DND-41 (cell line): ENCODE measurements around the gene SLC46A2.

Experiments used
- ATAC-seq: fragments of 200-7000 bp; cut with Tn5 transposase; 3 replicates; pipeline ENCODE4 v1.9.1; 2021; ENCODE audit warnings: low read depth; ENCODE audit not compliant: insufficient read depth
- DNase-seq: peaks from one replicate; pipeline ENCODE4 v3.0.0-alpha.2; 2020
- H2AFZ ChIP-seq: 2 replicates; pipeline ENCODE4 v1.6.0; 2012; ENCODE audit warnings: low read depth, low read length
- H3K27ac ChIP-seq: 2 replicates; pipeline ENCODE4 v1.5.1; 2012; ENCODE audit warnings: low read length, inconsistent platforms
- H3K27me3 ChIP-seq: fragments of 200-600 bp; sonication (generic); 2 replicates; pipeline ENCODE4 v1.6.0; 2012; ENCODE audit warnings: low read length, mild to moderate bottlenecking, inconsistent platforms; ENCODE audit not compliant: insufficient read depth, poor library complexity
- H3K36me3 ChIP-seq: 2 replicates; pipeline ENCODE4 v1.5.1; 2012; ENCODE audit warnings: low read length, inconsistent platforms; ENCODE audit not compliant: insufficient read depth
- H3K4me1 ChIP-seq: 2 replicates; pipeline ENCODE4 v1.5.1; 2012; ENCODE audit warnings: mild to moderate bottlenecking, low read length; ENCODE audit not compliant: insufficient read depth
- H3K4me2 ChIP-seq: 2 replicates; pipeline ENCODE4 v1.6.0; 2012; ENCODE audit warnings: mild to moderate bottlenecking, moderate library complexity, low read length, inconsistent platforms; ENCODE audit not compliant: insufficient read depth
- H3K4me3 ChIP-seq, 2 experiments: fragments of 200-600 bp in 1 of 2; shearing (Covaris generic) in 1 of 2; 2 replicates each; pipeline ENCODE4 v1.5.1; 2012 to 2016; ENCODE audit warnings: inconsistent platforms in 2 of 2, low read length in 2 of 2, mild to moderate bottlenecking in 2 of 2, low read depth in 1 of 2, moderate library complexity in 1 of 2
- H3K79me2 ChIP-seq: 2 replicates; pipeline ENCODE4 v1.6.0; 2012; ENCODE audit warnings: low read length, inconsistent platforms; ENCODE audit not compliant: insufficient read depth
- H3K9ac ChIP-seq: 2 replicates; pipeline ENCODE4 v1.6.0; 2012; ENCODE audit warnings: low read depth, mild to moderate bottlenecking, inconsistent platforms, low read length, moderate library complexity
- H3K9me3 ChIP-seq: 2 replicates; pipeline ENCODE4 v1.5.1; 2012; ENCODE audit warnings: low read length, moderate library complexity, mild to moderate bottlenecking, inconsistent platforms; ENCODE audit not compliant: insufficient read depth, severe bottlenecking
- H4K20me1 ChIP-seq: 2 replicates; pipeline ENCODE4 v1.6.0; 2012; ENCODE audit warnings: low read length; ENCODE audit not compliant: insufficient read depth
- EZH2 ChIP-seq: IDR thresholded peaks from 3 replicates; pipeline ENCODE4 v1.6.1; 2012; ENCODE audit warnings: borderline replicate concordance, low read depth, mild to moderate bottlenecking, moderate library complexity, low read length, inconsistent platforms; ENCODE audit not compliant: severe bottlenecking
- TF ChIP-seq, protein P1 (sequence below): IDR thresholded peaks from 2 replicates; pipeline ENCODE4 v1.5.1; 2012; ENCODE audit warnings: borderline replicate concordance, low read length, moderate library complexity, mild to moderate bottlenecking; ENCODE audit not compliant: poor library complexity, severe bottlenecking; ENCODE audit errors: extremely low read depth

SLC46A2 gene

DNA sequence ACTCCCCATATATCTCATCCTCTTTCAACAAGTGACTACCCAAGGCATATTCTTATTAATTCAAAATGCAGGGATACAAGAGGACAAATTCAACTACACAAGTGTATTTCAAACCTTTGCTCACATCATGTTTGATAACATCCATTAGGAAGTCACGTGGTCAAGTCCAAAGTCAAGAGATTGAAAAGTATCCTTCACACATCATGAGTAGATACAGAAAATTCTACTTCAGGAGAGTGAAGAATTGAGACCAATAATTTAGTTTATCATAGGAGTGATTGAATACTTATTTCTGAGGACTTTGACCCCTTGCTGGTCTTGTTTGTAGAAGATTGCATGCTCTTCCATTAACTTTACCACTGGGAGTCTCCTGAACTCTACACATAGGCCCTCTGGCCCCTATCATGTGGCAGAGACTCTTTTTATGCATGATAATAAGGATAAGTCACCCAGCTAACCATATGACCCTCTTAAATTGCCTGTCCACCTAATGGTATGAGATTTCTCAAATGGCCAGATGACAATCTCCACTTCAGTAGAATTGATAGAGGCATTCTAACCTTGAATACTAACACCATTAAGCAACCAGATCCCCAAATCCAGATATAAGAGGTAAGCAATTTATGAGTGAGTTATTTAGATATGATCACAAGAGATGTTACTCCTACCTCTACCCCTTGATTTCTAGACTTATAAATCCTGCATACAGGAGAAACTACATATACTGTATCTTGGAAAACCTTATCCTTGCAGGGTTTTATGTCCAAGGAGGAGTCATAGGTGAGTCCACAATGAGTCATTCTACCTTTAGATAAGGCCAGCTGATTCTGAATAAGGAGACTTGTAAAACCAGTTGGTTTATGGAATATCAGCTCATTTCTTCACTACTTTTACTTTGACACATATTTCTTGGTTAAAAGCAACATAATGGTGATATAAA is 26.6 kb upstream of the SLC46A2 start:
- Histone ChIP-seq H3K27ac (no peak overlapping the region), H3K9ac (no peak overlapping the region), H3K36me3 (no peaks in the 10 kb centered on the region), H3K27me3 (no peaks in the 10 kb centered on the region), H4K20me1 (no peaks in the 10 kb centered on the region), H3K9me3 (no peaks in the 10 kb centered on the region), H2AFZ (no peak overlapping the region), H3K79me2 (no peaks in the 10 kb centered on the region), H3K4me1 (no peaks in the 10 kb centered on the region), H3K4me2 (no peak overlapping the region), H3K4me3 (no peak overlapping the region)
- TF ChIP-seq, protein P1, sequence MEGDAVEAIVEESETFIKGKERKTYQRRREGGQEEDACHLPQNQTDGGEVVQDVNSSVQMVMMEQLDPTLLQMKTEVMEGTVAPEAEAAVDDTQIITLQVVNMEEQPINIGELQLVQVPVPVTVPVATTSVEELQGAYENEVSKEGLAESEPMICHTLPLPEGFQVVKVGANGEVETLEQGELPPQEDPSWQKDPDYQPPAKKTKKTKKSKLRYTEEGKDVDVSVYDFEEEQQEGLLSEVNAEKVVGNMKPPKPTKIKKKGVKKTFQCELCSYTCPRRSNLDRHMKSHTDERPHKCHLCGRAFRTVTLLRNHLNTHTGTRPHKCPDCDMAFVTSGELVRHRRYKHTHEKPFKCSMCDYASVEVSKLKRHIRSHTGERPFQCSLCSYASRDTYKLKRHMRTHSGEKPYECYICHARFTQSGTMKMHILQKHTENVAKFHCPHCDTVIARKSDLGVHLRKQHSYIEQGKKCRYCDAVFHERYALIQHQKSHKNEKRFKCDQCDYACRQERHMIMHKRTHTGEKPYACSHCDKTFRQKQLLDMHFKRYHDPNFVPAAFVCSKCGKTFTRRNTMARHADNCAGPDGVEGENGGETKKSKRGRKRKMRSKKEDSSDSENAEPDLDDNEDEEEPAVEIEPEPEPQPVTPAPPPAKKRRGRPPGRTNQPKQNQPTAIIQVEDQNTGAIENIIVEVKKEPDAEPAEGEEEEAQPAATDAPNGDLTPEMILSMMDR, result no peak
- no peak for TF ChIP-seq EZH2
- ATAC-seq (no peak), DNase-seq (no peak)

DNA sequence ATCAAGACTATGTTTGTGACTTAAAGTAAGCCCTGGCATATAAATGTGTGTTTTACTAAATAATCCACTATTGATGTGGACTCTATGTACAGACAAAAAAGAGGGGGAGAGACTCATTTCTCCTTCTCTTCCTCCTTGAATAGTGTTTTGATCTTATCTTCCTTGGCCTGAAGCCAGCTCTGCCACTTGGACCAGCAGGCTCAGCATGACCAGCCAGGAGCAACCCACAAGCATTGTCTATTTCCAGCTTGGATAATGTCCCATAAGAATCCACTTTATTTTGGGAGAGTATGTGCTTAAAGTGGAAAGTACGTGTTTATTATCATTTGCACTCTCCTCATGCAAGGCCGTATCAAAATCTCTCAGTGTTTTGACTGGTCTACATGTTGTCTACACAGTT is 23.8 kb upstream of the SLC46A2 start:
- Histone ChIP-seq H3K79me2 (no peaks in the 10 kb centered on the region), H3K27ac (no peak overlapping the region), H3K9ac (no peak overlapping the region), H3K9me3 (no peaks in the 10 kb centered on the region), H3K27me3 (no peaks in the 10 kb centered on the region), H4K20me1 (no peaks in the 10 kb centered on the region), H3K4me2 (no peak overlapping the region), H3K4me3 (no peak overlapping the region), H2AFZ (no peak overlapping the region), H3K4me1 (no peaks in the 10 kb centered on the region), H3K36me3 (no peaks in the 10 kb centered on the region)
- TF ChIP-seq, protein P1, result no peak
- DNase-seq (no peak), ATAC-seq (no peak)

- H3K27ac ChIP-seq, result no peak overlapping the region
- H3K4me1 ChIP-seq, result no peaks in the 10 kb centered on the region
- no peak for ATAC-seq
- TF ChIP-seq, protein P1, result no peak
- no peak for TF ChIP-seq EZH2
- no peaks in the 10 kb centered on the region for H4K20me1 ChIP-seq
- no peak overlapping the region for H3K4me3 ChIP-seq
- no peaks in the 10 kb centered on the region for H3K9me3 ChIP-seq
- H3K27me3 ChIP-seq, result peaks cover 3% of the 10 kb centered on the region
- no peak overlapping the region for H3K9ac ChIP-seq
- H3K79me2 ChIP-seq, result no peaks in the 10 kb centered on the region
- no peak for DNase-seq
- H3K4me2 ChIP-seq, result no peak overlapping the region
- H2AFZ ChIP-seq, result no peak overlapping the region
- H3K36me3 ChIP-seq, result no peaks in the 10 kb centered on the region
Observed at GRCh38 chr9:112913326-112913725, 22.6 kb upstream of the SLC46A2 start.
